H9 (cell line): ENCODE measurements around the gene PANX2. TPM values are rescaled to one million over a fixed set of nuclear protein-coding genes. Genes with fewer than 3 reads are reported as not detected.
"Not testable (repeated sequence)": the region's sequence is repeated elsewhere in the genome, so short reads cannot be mapped to it uniquely, and the experiment has no call there.

Source experiments
- DNase-seq: peaks from one replicate; pipeline ENCODE4 v3.0.0-alpha.2; 2017
- H2AFZ ChIP-seq: one replicate; pipeline ENCODE4 v1.6.1; 2013; ENCODE audit warnings: mild to moderate bottlenecking, low read length, control low read depth, moderate library complexity
- H2AK5ac ChIP-seq: 2 replicates; pipeline ENCODE4 v1.6.1; 2013; ENCODE audit warnings: low read length, control low read depth, mixed read lengths; ENCODE audit not compliant: insufficient read length
- H2BK120ac ChIP-seq: one replicate; pipeline ENCODE4 v1.6.1; 2013; ENCODE audit warnings: low read depth, mild to moderate bottlenecking, low read length, control low read depth, inconsistent platforms; ENCODE audit not compliant: poor library complexity, severe bottlenecking
- H2BK12ac ChIP-seq: 2 replicates; pipeline ENCODE4 v1.6.1; 2013; ENCODE audit warnings: low read length, control low read depth, mixed read lengths, low read depth; ENCODE audit not compliant: insufficient read length
- H2BK15ac ChIP-seq: 2 replicates; pipeline ENCODE4 v1.6.1; 2013; ENCODE audit warnings: low read depth, low read length, control low read depth
- H2BK20ac ChIP-seq: one replicate; pipeline ENCODE4 v1.6.1; 2013; ENCODE audit warnings: low read depth, mild to moderate bottlenecking, low read length, control low read depth, inconsistent platforms; ENCODE audit not compliant: poor library complexity, severe bottlenecking
- H2BK5ac ChIP-seq: 2 replicates; pipeline ENCODE4 v1.6.1; 2013; ENCODE audit warnings: low read length, control low read depth, mixed read lengths; ENCODE audit not compliant: insufficient read length
- H3K14ac ChIP-seq: 2 replicates; pipeline ENCODE4 v1.6.1; 2013; ENCODE audit warnings: low read length, control low read depth; ENCODE audit not compliant: insufficient read depth
- H3K18ac ChIP-seq: 2 replicates; pipeline ENCODE4 v1.6.1; 2013; ENCODE audit warnings: low read depth, mild to moderate bottlenecking, mixed read lengths, low read length, control low read depth; ENCODE audit not compliant: insufficient read length
- H3K23ac ChIP-seq: 2 replicates; pipeline ENCODE4 v1.6.1; 2013; ENCODE audit warnings: low read length, control low read depth, mixed read lengths, low read depth; ENCODE audit not compliant: insufficient read length
- H3K23me2 ChIP-seq: 2 replicates; pipeline ENCODE4 v1.6.1; 2013; ENCODE audit warnings: low read depth, mild to moderate bottlenecking, mixed read lengths, low read length, control low read depth; ENCODE audit not compliant: insufficient read length, poor library complexity, severe bottlenecking
- H3K27ac ChIP-seq: 2 replicates; pipeline ENCODE4 v1.5.1; 2013; ENCODE audit warnings: low read length, control low read depth, mixed read lengths, low read depth; ENCODE audit not compliant: insufficient read length
- H3K27me3 ChIP-seq: 2 replicates; pipeline ENCODE4 v1.6.1; 2013; ENCODE audit warnings: low read length, control low read depth, inconsistent platforms; ENCODE audit not compliant: insufficient read depth
- H3K4ac ChIP-seq: 2 replicates; pipeline ENCODE4 v1.6.1; 2013; ENCODE audit warnings: low read depth, mild to moderate bottlenecking, control low read depth, inconsistent platforms, low read length, moderate library complexity
- H3K4me1 ChIP-seq: 2 replicates; pipeline ENCODE4 v1.6.1; 2013; ENCODE audit warnings: low read length, control low read depth, inconsistent platforms; ENCODE audit not compliant: insufficient read depth
- H3K4me2 ChIP-seq: 2 replicates; pipeline ENCODE4 v1.6.1; 2013; ENCODE audit warnings: low read length, control low read depth, mixed read lengths; ENCODE audit not compliant: insufficient read length, insufficient read depth
- H3K56ac ChIP-seq: 2 replicates; pipeline ENCODE4 v1.6.1; 2013; ENCODE audit warnings: low read depth, mild to moderate bottlenecking, mixed read lengths, low read length, control low read depth; ENCODE audit not compliant: insufficient read length
- H3K79me1 ChIP-seq: 2 replicates; pipeline ENCODE4 v1.6.1; 2013; ENCODE audit warnings: low read depth, mild to moderate bottlenecking, moderate library complexity, low read length, control low read depth, inconsistent platforms; ENCODE audit not compliant: insufficient read depth, poor library complexity, severe bottlenecking
- H3K79me2 ChIP-seq: 2 replicates; pipeline ENCODE4 v1.6.1; 2013; ENCODE audit warnings: low read length, control low read depth, inconsistent platforms; ENCODE audit not compliant: insufficient read depth
- H3K9ac ChIP-seq: 2 replicates; pipeline ENCODE4 v1.6.1; 2013; ENCODE audit warnings: low read length, control low read depth, mixed read lengths; ENCODE audit not compliant: insufficient read length; ENCODE audit errors: extremely low read depth
- H3K9me3 ChIP-seq: one replicate; pipeline ENCODE4 v1.6.1; 2013; ENCODE audit warnings: low read depth, low read length, inconsistent platforms; ENCODE audit not compliant: control insufficient read depth
- H3T11ph ChIP-seq: one replicate; pipeline ENCODE4 v1.6.1; 2013; ENCODE audit warnings: mild to moderate bottlenecking, low read length, control low read depth, inconsistent platforms
- H4K20me1 ChIP-seq: one replicate; pipeline ENCODE4 v1.6.1; 2013; ENCODE audit not compliant: control insufficient read depth, insufficient read length, insufficient read depth
- H4K5ac ChIP-seq: 2 replicates; pipeline ENCODE4 v1.6.1; 2013; ENCODE audit warnings: low read depth, mild to moderate bottlenecking, mixed read lengths, low read length, control low read depth; ENCODE audit not compliant: insufficient read length
- H4K8ac ChIP-seq: replicated peaks from 2 replicates; pipeline ENCODE4 v1.6.1; 2013; ENCODE audit warnings: low read length, control low read depth, mixed read lengths, low read depth; ENCODE audit not compliant: insufficient read length
- H4K91ac ChIP-seq: 2 replicates; pipeline ENCODE4 v1.6.1; 2013; ENCODE audit warnings: low read depth, mild to moderate bottlenecking, moderate library complexity, mixed read lengths, low read length, control low read depth; ENCODE audit not compliant: insufficient read length
- H3K27ac Mint-ChIP-seq, 3 experiments: 2 replicates in 2 of 3; 3 replicates in 1 of 3; pipeline ENCODE4 v1.8.0; 2020 to 2021; ENCODE audit warnings: mixed read lengths in 3 of 3, mild to moderate bottlenecking in 1 of 3, moderate library complexity in 1 of 3
- H3K27me3 Mint-ChIP-seq: 2 replicates; pipeline ENCODE4 v1.8.0; 2021; ENCODE audit warnings: low read depth, mild to moderate bottlenecking, moderate library complexity, mixed read lengths
- H3K36me3 Mint-ChIP-seq, 3 experiments: 2 replicates in 2 of 3; 3 replicates in 1 of 3; pipeline ENCODE4 v1.8.0; 2020 to 2021; ENCODE audit warnings: low read depth in 3 of 3, mixed read lengths in 3 of 3; ENCODE audit not compliant: insufficient read depth in 1 of 3
- H3K4me1 Mint-ChIP-seq, 2 experiments: 2 replicates each; pipeline ENCODE4 v1.8.0; 2020; ENCODE audit warnings: mixed read lengths in 2 of 2
- H3K4me3 Mint-ChIP-seq, 2 experiments: 2 replicates in 1 of 2; 3 replicates in 1 of 2; pipeline ENCODE4 v1.8.0; 2020 to 2021; ENCODE audit warnings: mild to moderate bottlenecking in 2 of 2, mixed read lengths in 2 of 2, moderate library complexity in 1 of 2
- H3K9me3 Mint-ChIP-seq, 2 experiments: 2 replicates in 1 of 2; 3 replicates in 1 of 2; pipeline ENCODE4 v1.8.0; 2020; ENCODE audit warnings: mild to moderate bottlenecking in 2 of 2, mixed read lengths in 2 of 2, moderate library complexity in 1 of 2
- CTCF ChIP-seq: fragments of 200-600 bp; sonication (generic); conservative IDR thresholded peaks from 3 replicates; pipeline ENCODE4 v1.8.0; 2021; ENCODE audit warnings: antibody characterized with exemption, mild to moderate bottlenecking
- WGBS: extraction: QIAGEN DNeasy Blood & Tissue Kit; methylation state at CpG from one replicate; pipeline ENCODE4 v1.1.7; 2013; ENCODE audit warnings: missing lambda C conversion rate, low lambda C conversion rate, mixed read lengths; ENCODE audit not compliant: insufficient read length; ENCODE audit errors: extremely low coverage; 5-methylcytosine and 5-hydroxymethylcytosine counted together
- total RNA-seq: library from RNA; stranded (reverse); gene quantifications from 2 replicates; pipeline ENCODE4 v1.2.1, GENCODE V29; 2021

Gene PANX2
- total RNA-seq, 1 experiment from 2014 or later, result 8.0 TPM

DNA sequence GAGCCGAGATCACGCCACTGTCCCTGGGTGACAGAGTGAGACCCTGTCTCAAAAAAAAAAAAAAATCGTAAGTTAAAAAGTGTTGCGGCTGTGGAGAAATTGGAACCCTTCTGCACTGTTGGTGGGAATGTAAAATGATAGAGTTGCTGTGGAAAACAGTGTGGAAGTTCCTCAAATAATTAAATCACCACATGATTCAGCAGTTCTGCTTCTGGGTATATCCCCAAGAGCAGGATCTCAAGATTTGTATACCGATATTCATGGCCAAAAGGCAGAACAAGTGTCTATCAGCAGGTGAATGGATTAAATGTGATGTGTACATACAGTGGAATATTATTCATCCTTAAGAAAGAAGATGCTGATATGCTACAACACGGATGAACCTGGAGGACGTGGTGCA, 34.0 kb downstream of the PANX2 start:
- no peak overlapping the region for H3K18ac ChIP-seq
- Mint-ChIP-seq H3K9me3 (peaks cover 5 to 6% of the 10 kb centered on the region in 2 experiments; a peak in 3 of 5 replicates), H3K4me3 (no peak overlapping the region), H3K27me3 (no peaks in the 10 kb centered on the region), H3K36me3 (peaks cover 16 to 47% (median 41%) of the 10 kb centered on the region in 3 experiments), H3K4me1 (peaks cover 9 to 14% of the 10 kb centered on the region in 2 experiments), H3K27ac (no peak overlapping the region)
- no peak overlapping the region for H2AFZ ChIP-seq
- no peak overlapping the region for H3K4me2 ChIP-seq
- no peaks in the 10 kb centered on the region for H3K79me1 ChIP-seq
- H4K8ac ChIP-seq, result no peak overlapping the region
- no peak for TF ChIP-seq CTCF
- H3K27ac ChIP-seq, result no peak overlapping the region
- H3K14ac ChIP-seq, result no peak overlapping the region
- no peak overlapping the region for H4K5ac ChIP-seq
- no peaks in the 10 kb centered on the region for H3K4me1 ChIP-seq
- DNase-seq, result no peak
- no peak overlapping the region for H2BK15ac ChIP-seq
- no peak overlapping the region for H2AK5ac ChIP-seq
- H4K20me1 ChIP-seq, result peaks cover 3% of the 10 kb centered on the region
- H3K56ac ChIP-seq, result no peak overlapping the region
- H3K27me3 ChIP-seq, result no peaks in the 10 kb centered on the region
- H2BK12ac ChIP-seq, result no peak overlapping the region
- H3K4ac ChIP-seq, result no peak overlapping the region
- H2BK120ac ChIP-seq, result no peak overlapping the region
- no peak overlapping the region for H3K9ac ChIP-seq
- H3K79me2 ChIP-seq, result no peaks in the 10 kb centered on the region; the same call in 1 of the 2 replicates
- H2BK5ac ChIP-seq, result no peak overlapping the region
- H2BK20ac ChIP-seq, result no peak overlapping the region
- no peak overlapping the region for H3K23ac ChIP-seq
- WGBS, result no CpG with 5 or more reads among the region's 7 CpGs
- no peak overlapping the region for H4K91ac ChIP-seq
- H3K9me3 ChIP-seq, result no peaks in the 10 kb centered on the region
- peaks cover 13% of the 10 kb centered on the region for H3K23me2 ChIP-seq
- H3T11ph ChIP-seq, result no peak overlapping the region

DNA sequence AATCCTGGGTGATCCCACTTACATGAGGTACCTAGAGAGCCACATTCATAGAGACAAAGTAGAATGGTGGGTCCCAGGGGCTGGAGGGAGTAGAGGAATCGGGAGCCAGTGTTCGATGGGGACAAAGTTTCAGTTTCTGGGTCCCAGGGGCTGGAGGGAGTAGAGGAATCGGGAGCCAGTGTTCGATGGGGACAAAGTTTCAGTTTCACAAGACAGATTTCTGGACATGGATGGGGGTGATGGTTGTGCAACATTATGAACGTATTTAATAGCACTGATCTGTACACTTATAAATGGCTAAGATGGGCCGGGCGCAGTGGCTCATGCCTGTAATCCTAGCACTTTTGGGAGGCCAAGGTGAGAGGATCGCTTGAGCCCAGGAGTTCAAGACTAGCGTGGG, 34.5 kb downstream of the PANX2 start:
- H3K9me3 Mint-ChIP-seq, H3K56ac ChIP-seq, H3K4me2 ChIP-seq, H4K91ac ChIP-seq, H2AK5ac ChIP-seq, DNase-seq, H3K14ac ChIP-seq, H3K4ac ChIP-seq, H2BK12ac ChIP-seq, H4K20me1 ChIP-seq, H3K4me1 ChIP-seq, H3K9me3 ChIP-seq, H3K18ac ChIP-seq, H3T11ph ChIP-seq, H2BK5ac ChIP-seq, H3K27ac ChIP-seq, H3K27me3 ChIP-seq, H3K79me2 ChIP-seq, H3K27me3 Mint-ChIP-seq, H4K5ac ChIP-seq, H2AFZ ChIP-seq, H4K8ac ChIP-seq, H2BK120ac ChIP-seq, H3K9ac ChIP-seq, H3K23ac ChIP-seq, H3K23me2 ChIP-seq, H2BK15ac ChIP-seq, H3K4me3 Mint-ChIP-seq, H3K79me1 ChIP-seq, H2BK20ac ChIP-seq: not testable (repeated sequence)
- peaks cover 19 to 50% (median 44%) of the 10 kb centered on the region in 3 experiments for H3K36me3 Mint-ChIP-seq
- WGBS, result no CpG with 5 or more reads among the region's 9 CpGs
- peak overlapping the region in 1 of 3 experiments; percentile 5; a peak in 2 of 7 replicates for H3K27ac Mint-ChIP-seq
- H3K4me1 Mint-ChIP-seq, result peaks cover 8 to 12% of the 10 kb centered on the region in 2 experiments
